GM12864 (cell line): ENCODE measurements around the gene NDST1.

Source experiments
- DNase-seq: peaks from one replicate; pipeline ENCODE4 v3.0.0-alpha.2; 2011; ENCODE audit warnings: low read depth
- H3K4me3 ChIP-seq: 2 replicates; pipeline ENCODE4 v1.5.1; 2011; ENCODE audit warnings: mild to moderate bottlenecking, low read depth, low read length, control low read depth
- CTCF ChIP-seq: IDR thresholded peaks from 2 replicates; pipeline ENCODE4 v1.5.1; 2011; ENCODE audit warnings: low read depth, mild to moderate bottlenecking, moderate library complexity, low read length, control low read depth, inconsistent platforms; ENCODE audit errors: missing control alignments

The NDST1 gene

GRCh38 chr5:150529555-150529954, 21.6 kb downstream of the NDST1 start:
- no peak overlapping the region for H3K4me3 ChIP-seq
- TF ChIP-seq CTCF: no peak
- no peak for DNase-seq

GRCh38 chr5:150530423-150530822, 22.5 kb downstream of the NDST1 start:
- TF ChIP-seq CTCF: no peak
- H3K4me3 ChIP-seq: no peak overlapping the region
- DNase-seq: no peak

- no peak for DNase-seq
- TF ChIP-seq CTCF: no peak
- no peak overlapping the region for H3K4me3 ChIP-seq
Measured at GRCh38 chr5:150530951-150531588, 23.1 kb downstream of the NDST1 start.

GRCh38 chr5:150531686-150532085, 23.8 kb downstream of the NDST1 start:
- TF ChIP-seq CTCF: no peak
- no peak overlapping the region for H3K4me3 ChIP-seq
- no peak for DNase-seq

- no peak for DNase-seq
- no peak for TF ChIP-seq CTCF
- H3K4me3 ChIP-seq: no peak overlapping the region
Measured at GRCh38 chr5:150532151-150532550, 24.2 kb downstream of the NDST1 start.

GRCh38 chr5:150532996-150533395, 25.1 kb downstream of the NDST1 start:
- DNase-seq: no peak
- TF ChIP-seq CTCF: no peak
- no peak overlapping the region for H3K4me3 ChIP-seq

- DNase-seq: no peak
- no peak for TF ChIP-seq CTCF
- no peak overlapping the region for H3K4me3 ChIP-seq
Measured at GRCh38 chr5:150534811-150535210, 26.9 kb downstream of the NDST1 start.
